ENCODE results near the gene ESR2. TPM values are rescaled to one million over a fixed set of nuclear protein-coding genes. Genes with fewer than 3 reads are reported as not detected.

The ESR2 gene
- total and polyA plus RNA-seq, 2 donors (not counting 3 experiments of a cell fraction or from before 2014, with no cell fraction given): 0.10 to 0.58 TPM

DNA sequence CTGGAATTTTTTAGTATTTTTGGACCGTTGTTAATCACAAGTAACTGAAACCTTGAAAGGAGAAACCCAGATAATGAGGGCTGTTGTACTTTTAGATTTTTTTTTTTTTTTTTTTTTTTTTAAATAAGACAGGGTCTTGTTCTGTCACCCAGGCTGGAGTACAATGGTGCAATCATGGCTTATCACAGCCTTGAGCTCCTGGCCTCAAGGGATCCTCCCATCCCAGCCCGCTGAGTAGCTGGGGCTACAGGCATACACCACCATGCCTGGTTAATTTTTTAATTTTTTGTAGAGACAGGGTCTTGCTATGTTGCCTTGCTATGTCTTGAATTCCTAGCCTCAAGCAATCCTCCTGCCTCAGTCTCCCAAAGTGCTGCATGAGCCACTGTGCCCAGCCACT lies 229.7 kb downstream of the ESR2 start:
- no peaks in the 10 kb centered on the region for H3K4me1 ChIP-seq (ENCODE audit: control insufficient read depth, extremely low read depth, insufficient read depth, low read length)

More for the DNA sequence above, 229.7 kb downstream of the ESR2 start:
- Histone ChIP-seq H2AFZ (ENCODE audit: low read depth, low read length) (no peak overlapping the region), H3K4me2 (ENCODE audit: insufficient read depth, low read length) (no peak overlapping the region), H4K20me1 (replicated peaks; ENCODE audit: control insufficient read depth, extremely low read depth, insufficient read depth, low read length) (no peaks in the 10 kb centered on the region), H3K9ac (replicated peaks; ENCODE audit: extremely low read depth, insufficient read depth, low read length) (no peak overlapping the region), H3K27ac (ENCODE audit: insufficient read depth, low read depth, low read length) (no peak overlapping the region), H3K9me3 (replicated peaks; ENCODE audit: control insufficient read depth, insufficient read depth, low read length) (no peaks in the 10 kb centered on the region), H3K4me3 (replicated peaks in 1 of 3; ENCODE audit: insufficient read depth in 1 of 3, low read depth in 1 of 3, low read length in 3 of 3) (no peak overlapping the region), H3K9me1 (replicated peaks; ENCODE audit: control insufficient read depth, extremely low read depth, insufficient read depth, low read length) (no peaks in the 10 kb centered on the region), H3K36me3 (ENCODE audit: control insufficient read depth in 2 of 2, extremely low read depth in 1 of 2, insufficient read depth in 2 of 2, low read length in 2 of 2) (no peaks in the 10 kb centered on the region), H3K79me2 (ENCODE audit: control insufficient read depth, insufficient read depth, low read length) (no peaks in the 10 kb centered on the region), H3K27me3 (ENCODE audit: control insufficient read depth in 2 of 2, insufficient read depth in 2 of 2, low read length in 2 of 2) (no peaks in the 10 kb centered on the region)
- BruUV-seq (replicated peaks): no TSS peak
- ChIA-PET CTCF (no interaction called here), POLR2A (no interaction called here)
- DNase-seq (ENCODE audit: low read depth, low spot score) (no peak), FAIRE-seq (no peak)
- no peak for TF ChIP-seq JUN (IDR thresholded peaks at IDR 0.05; ENCODE audit: borderline replicate concordance, insufficient read depth, insufficient read length, low read depth)
- no peak for TF ChIP-seq MYC (IDR thresholded peaks at IDR 0.05; ENCODE audit: low read depth, low read length)
- no peak for TF ChIP-seq POLR2AphosphoS5 (IDR thresholded peaks at IDR 0.05; ENCODE audit: insufficient read depth, low read depth, low read length)
- TF ChIP-seq, protein P1, sequence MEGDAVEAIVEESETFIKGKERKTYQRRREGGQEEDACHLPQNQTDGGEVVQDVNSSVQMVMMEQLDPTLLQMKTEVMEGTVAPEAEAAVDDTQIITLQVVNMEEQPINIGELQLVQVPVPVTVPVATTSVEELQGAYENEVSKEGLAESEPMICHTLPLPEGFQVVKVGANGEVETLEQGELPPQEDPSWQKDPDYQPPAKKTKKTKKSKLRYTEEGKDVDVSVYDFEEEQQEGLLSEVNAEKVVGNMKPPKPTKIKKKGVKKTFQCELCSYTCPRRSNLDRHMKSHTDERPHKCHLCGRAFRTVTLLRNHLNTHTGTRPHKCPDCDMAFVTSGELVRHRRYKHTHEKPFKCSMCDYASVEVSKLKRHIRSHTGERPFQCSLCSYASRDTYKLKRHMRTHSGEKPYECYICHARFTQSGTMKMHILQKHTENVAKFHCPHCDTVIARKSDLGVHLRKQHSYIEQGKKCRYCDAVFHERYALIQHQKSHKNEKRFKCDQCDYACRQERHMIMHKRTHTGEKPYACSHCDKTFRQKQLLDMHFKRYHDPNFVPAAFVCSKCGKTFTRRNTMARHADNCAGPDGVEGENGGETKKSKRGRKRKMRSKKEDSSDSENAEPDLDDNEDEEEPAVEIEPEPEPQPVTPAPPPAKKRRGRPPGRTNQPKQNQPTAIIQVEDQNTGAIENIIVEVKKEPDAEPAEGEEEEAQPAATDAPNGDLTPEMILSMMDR (IDR thresholded peaks at IDR 0.05; ENCODE audit: extremely low read depth in 1 of 2, insufficient read depth in 1 of 2, low read depth in 1 of 2, low read length in 2 of 2): no peak
- no peak for TF ChIP-seq POLR2A (IDR thresholded peaks at IDR 0.05; ENCODE audit: low read depth, low read length)
- TF ChIP-seq FOS (IDR thresholded peaks at IDR 0.05; ENCODE audit: borderline replicate concordance, insufficient read depth, low read length): no peak
- TF ChIP-seq, protein P2, sequence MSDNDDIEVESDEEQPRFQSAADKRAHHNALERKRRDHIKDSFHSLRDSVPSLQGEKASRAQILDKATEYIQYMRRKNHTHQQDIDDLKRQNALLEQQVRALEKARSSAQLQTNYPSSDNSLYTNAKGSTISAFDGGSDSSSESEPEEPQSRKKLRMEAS (IDR thresholded peaks at IDR 0.05; ENCODE audit: insufficient read depth, insufficient read length): no peak
- TF ChIP-seq GATA2 (IDR thresholded peaks at IDR 0.05; ENCODE audit: insufficient read depth, insufficient read length, low read depth, low read length): no peak
- no peak for TF ChIP-seq EZH2 (IDR thresholded peaks at IDR 0.05; ENCODE audit: borderline replicate concordance, low read depth, low read length, severe bottlenecking)
- dilution Hi-C loops (cut with MboI; ENCODE audit: extremely low pct_ligation_motif_present, low sequenced_read_pairs): no loop called here
- intact Hi-C loops (cut with micrococcal nuclease): no loop called here
